ENCODE measurements around the gene PPIG. TPM values are rescaled to one million over a fixed set of nuclear protein-coding genes. Genes with fewer than 3 reads are reported as not detected.

Gene PPIG
- total and polyA plus RNA-seq, 2 donors (not counting 3 experiments of a cell fraction or from before 2014, with no cell fraction given), result 13.4 to 44.9 TPM

DNA sequence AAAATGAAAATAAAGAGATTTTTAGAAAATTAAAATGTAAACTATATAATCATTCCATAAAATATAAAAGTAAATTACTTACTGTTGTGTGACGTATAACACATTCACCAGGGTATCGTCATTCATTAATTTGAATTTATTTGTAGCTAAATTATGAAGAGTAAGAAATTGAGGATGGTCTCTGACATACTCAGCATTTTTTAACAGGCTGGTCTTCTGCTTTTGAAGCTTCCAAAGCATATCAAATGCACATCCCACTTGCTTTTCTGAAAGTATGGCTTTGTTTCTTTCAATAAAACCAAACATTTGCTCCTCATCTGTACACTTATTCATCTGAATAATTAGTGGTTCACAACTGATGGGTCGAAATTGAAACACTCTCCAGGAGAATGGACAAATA lies 12.6 kb upstream of the PPIG start:
- H3K36me3 ChIP-seq (ENCODE audit: control insufficient read depth in 2 of 2, extremely low read depth in 1 of 2, insufficient read depth in 2 of 2, low read length in 2 of 2), result no peaks in the 10 kb centered on the region
- H3K4me3 ChIP-seq (replicated peaks in 1 of 3; ENCODE audit: insufficient read depth in 1 of 3, low read depth in 1 of 3, low read length in 3 of 3), result no peak overlapping the region
- H3K9me1 ChIP-seq (replicated peaks; ENCODE audit: control insufficient read depth, extremely low read depth, insufficient read depth, low read length), result no peaks in the 10 kb centered on the region
- H3K9ac ChIP-seq (replicated peaks; ENCODE audit: extremely low read depth, insufficient read depth, low read length), result no peak overlapping the region
- H3K9me3 ChIP-seq (replicated peaks; ENCODE audit: control insufficient read depth, insufficient read depth, low read length), result no peaks in the 10 kb centered on the region
- CTCF ChIA-PET, result interaction anchor here (1.1 kb wide), 1 partner anchor 93 kb away, joined by 3 read pairs; the partner anchor contains the start of gene BBS5
- H3K27me3 ChIP-seq (ENCODE audit: control insufficient read depth in 2 of 2, insufficient read depth in 2 of 2, low read length in 2 of 2), result no peaks in the 10 kb centered on the region
- POLR2A ChIA-PET, result no interaction called here
- no TSS peak for BruUV-seq (replicated peaks)
- peaks cover 2% of the 10 kb centered on the region for H3K4me1 ChIP-seq (ENCODE audit: control insufficient read depth, extremely low read depth, insufficient read depth, low read length)
- DNase-seq (ENCODE audit: low read depth, low spot score) (no peak), FAIRE-seq (no peak)
- dilution Hi-C loops (cut with MboI; ENCODE audit: extremely low pct_ligation_motif_present, low sequenced_read_pairs) (no loop called here), intact Hi-C loops (cut with micrococcal nuclease) (loop anchor here (5.0 kb wide), 2 partner anchors 94 to 121 kb away; partner anchors contain the start of genes BBS5, CFAP210 and PHOSPHO2)
- no peak overlapping the region for H2AFZ ChIP-seq (ENCODE audit: low read depth, low read length)
- H3K27ac ChIP-seq (ENCODE audit: insufficient read depth, low read depth, low read length), result no peak overlapping the region
- H3K4me2 ChIP-seq (ENCODE audit: insufficient read depth, low read length), result no peak overlapping the region
- no peaks in the 10 kb centered on the region for H4K20me1 ChIP-seq (replicated peaks; ENCODE audit: control insufficient read depth, extremely low read depth, insufficient read depth, low read length)
- TF ChIP-seq, protein P1, sequence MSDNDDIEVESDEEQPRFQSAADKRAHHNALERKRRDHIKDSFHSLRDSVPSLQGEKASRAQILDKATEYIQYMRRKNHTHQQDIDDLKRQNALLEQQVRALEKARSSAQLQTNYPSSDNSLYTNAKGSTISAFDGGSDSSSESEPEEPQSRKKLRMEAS (IDR thresholded peaks at IDR 0.05; ENCODE audit: insufficient read depth, insufficient read length), result no peak
- TF ChIP-seq MYC (IDR thresholded peaks at IDR 0.05; ENCODE audit: low read depth, low read length) (no peak), POLR2A (IDR thresholded peaks at IDR 0.05; ENCODE audit: low read depth, low read length) (no peak), POLR2AphosphoS5 (IDR thresholded peaks at IDR 0.05; ENCODE audit: insufficient read depth, low read depth, low read length) (no peak), GATA2 (IDR thresholded peaks at IDR 0.05; ENCODE audit: insufficient read depth, insufficient read length, low read depth, low read length) (no peak), FOS (IDR thresholded peaks at IDR 0.05; ENCODE audit: borderline replicate concordance, insufficient read depth, low read length) (no peak), EZH2 (IDR thresholded peaks at IDR 0.05; ENCODE audit: borderline replicate concordance, low read depth, low read length, severe bottlenecking) (no peak), JUN (IDR thresholded peaks at IDR 0.05; ENCODE audit: borderline replicate concordance, insufficient read depth, insufficient read length, low read depth) (no peak)
- TF ChIP-seq, protein P2, sequence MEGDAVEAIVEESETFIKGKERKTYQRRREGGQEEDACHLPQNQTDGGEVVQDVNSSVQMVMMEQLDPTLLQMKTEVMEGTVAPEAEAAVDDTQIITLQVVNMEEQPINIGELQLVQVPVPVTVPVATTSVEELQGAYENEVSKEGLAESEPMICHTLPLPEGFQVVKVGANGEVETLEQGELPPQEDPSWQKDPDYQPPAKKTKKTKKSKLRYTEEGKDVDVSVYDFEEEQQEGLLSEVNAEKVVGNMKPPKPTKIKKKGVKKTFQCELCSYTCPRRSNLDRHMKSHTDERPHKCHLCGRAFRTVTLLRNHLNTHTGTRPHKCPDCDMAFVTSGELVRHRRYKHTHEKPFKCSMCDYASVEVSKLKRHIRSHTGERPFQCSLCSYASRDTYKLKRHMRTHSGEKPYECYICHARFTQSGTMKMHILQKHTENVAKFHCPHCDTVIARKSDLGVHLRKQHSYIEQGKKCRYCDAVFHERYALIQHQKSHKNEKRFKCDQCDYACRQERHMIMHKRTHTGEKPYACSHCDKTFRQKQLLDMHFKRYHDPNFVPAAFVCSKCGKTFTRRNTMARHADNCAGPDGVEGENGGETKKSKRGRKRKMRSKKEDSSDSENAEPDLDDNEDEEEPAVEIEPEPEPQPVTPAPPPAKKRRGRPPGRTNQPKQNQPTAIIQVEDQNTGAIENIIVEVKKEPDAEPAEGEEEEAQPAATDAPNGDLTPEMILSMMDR (IDR thresholded peaks at IDR 0.05; ENCODE audit: extremely low read depth in 1 of 2, insufficient read depth in 1 of 2, low read depth in 1 of 2, low read length in 2 of 2), result no peak
- H3K79me2 ChIP-seq (ENCODE audit: control insufficient read depth, insufficient read depth, low read length), result peaks cover 17% of the 10 kb centered on the region
